Naive thymus-derived CD4-positive, alpha-beta T cell (primary cell): ENCODE measurements around the gene MAGOH. TPM values are rescaled to one million over a fixed set of nuclear protein-coding genes. Genes with fewer than 3 reads are reported as not detected.

ENCODE experiments used
- ATAC-seq: fragments of 150-1000 bp; cut with Tn5 transposase; 2 replicates; pipeline ENCODE4 v1.10.0; 2021; ENCODE audit warnings: mild to moderate bottlenecking, moderate library complexity
- CTCF ChIA-PET: fragments of 350-600 bp; sonication (Branson Sonifier 250); formaldehyde crosslinking; loops from one replicate; lab custom pipeline; 2021; ENCODE audit warnings: antibody characterized with exemption; lab: Charles Lee
- POLR2A ChIA-PET: fragments of 350-600 bp; sonication (Branson Sonifier 250); formaldehyde crosslinking; loops from one replicate; lab custom pipeline; 2021; ENCODE audit warnings: antibody characterized with exemption, inconsistent platforms; lab: Charles Lee
- DNase-seq, 9 donors: peaks; one replicate each; pipeline versions ENCODE4 v3.0.0 to v3.0.0-alpha.2; 2020 to 2022; ENCODE audit warnings: mixed read lengths in 1 of 9
- H3K27ac ChIP-seq: one replicate; pipeline ENCODE4 v1.7.0; 2013; ENCODE audit warnings: mild to moderate bottlenecking, low read depth, low read length, moderate library complexity
- H3K27me3 ChIP-seq, 2 donors: one replicate each; pipeline ENCODE4 v1.7.0; 2013; ENCODE audit warnings: low read length in 2 of 2, mild to moderate bottlenecking in 2 of 2, moderate library complexity in 2 of 2; ENCODE audit not compliant: control insufficient read depth in 2 of 2, insufficient read depth in 2 of 2
- H3K36me3 ChIP-seq, 3 experiments: 1 replicate in 2 of 3; 2 replicates in 1 of 3; pipeline ENCODE4 v1.7.0; 2013; ENCODE audit warnings: low read length in 3 of 3, mild to moderate bottlenecking in 3 of 3, moderate library complexity in 1 of 3; ENCODE audit not compliant: insufficient read depth in 3 of 3, control insufficient read depth in 2 of 3
- H3K4me1 ChIP-seq, 2 donors: one replicate each; pipeline ENCODE4 v1.7.0; 2013; ENCODE audit warnings: low read length in 2 of 2, mild to moderate bottlenecking in 2 of 2, moderate library complexity in 1 of 2; ENCODE audit not compliant: control insufficient read depth in 2 of 2, insufficient read depth in 2 of 2
- H3K4me3 ChIP-seq: 2 replicates; pipeline ENCODE4 v1.7.0; 2013; ENCODE audit warnings: mild to moderate bottlenecking, low read length
- H3K9me3 ChIP-seq, 3 experiments: 1 replicate in 2 of 3; 2 replicates in 1 of 3; pipeline ENCODE4 v1.7.0; 2013; ENCODE audit warnings: low read length in 3 of 3; ENCODE audit not compliant: control insufficient read depth in 2 of 3
- H3K27ac Mint-ChIP-seq, 9 donors: one replicate each; pipeline ENCODE4 v1.8.0; 2020 to 2022; ENCODE audit warnings: mixed read lengths in 9 of 9, mild to moderate bottlenecking in 8 of 9, moderate library complexity in 5 of 9, inconsistent platforms in 2 of 9
- H3K27me3 Mint-ChIP-seq, 5 donors: one replicate each; pipeline ENCODE4 v1.8.0; 2021 to 2022; ENCODE audit warnings: mixed read lengths in 5 of 5, mild to moderate bottlenecking in 1 of 5
- H3K36me3 Mint-ChIP-seq, 5 donors: one replicate each; pipeline ENCODE4 v1.8.0; 2020 to 2022; ENCODE audit warnings: mixed read lengths in 5 of 5, mild to moderate bottlenecking in 3 of 5, inconsistent platforms in 1 of 5
- H3K4me1 Mint-ChIP-seq, 7 donors: one replicate each; pipeline ENCODE4 v1.8.0; 2020 to 2022; ENCODE audit warnings: mixed read lengths in 7 of 7, mild to moderate bottlenecking in 3 of 7, inconsistent platforms in 1 of 7
- H3K4me3 Mint-ChIP-seq, 10 donors: one replicate each; pipeline ENCODE4 v1.8.0; 2020 to 2022; ENCODE audit warnings: mild to moderate bottlenecking in 10 of 10, mixed read lengths in 10 of 10, moderate library complexity in 6 of 10, inconsistent platforms in 2 of 10
- H3K9me3 Mint-ChIP-seq, 11 donors: one replicate each; pipeline ENCODE4 v1.8.0; 2020 to 2022; ENCODE audit warnings: mixed read lengths in 11 of 11, mild to moderate bottlenecking in 4 of 11, inconsistent platforms in 1 of 11, moderate library complexity in 1 of 11
- intact Hi-C, 2 donors: fragments of 100-400 bp; cut with micrococcal nuclease; formaldehyde crosslinking; loops; one replicate each; pipeline ENCODE4 v1.15.1; 2023
- polyA plus RNA-seq, 2 donors: library from polyadenylated mRNA; unstranded; fragments of 300-500 nt; fragmentation: Illumina TruSeq; gene quantifications; one replicate each; pipeline ENCODE4 v1.2.3, GENCODE V29; 2021
- total RNA-seq, 6 experiments: library from RNA in 5 of 6; stranded (reverse) in 5 of 6; gene quantifications; 1 replicate in 5 of 6; 2 replicates in 1 of 6; pipeline ENCODE4 v1.2.3 and lab custom pipeline; 2021 to 2026

The MAGOH gene
- total and polyA plus RNA-seq, 7 experiments from 2014 or later, result 37.7 to 108 (median 54.5) TPM

GRCh38 chr1:53256511-53257453, 18.5 kb upstream of the MAGOH start:
- Mint-ChIP-seq H3K4me3 (no peak overlapping the region), H3K27me3 (no peaks in the 10 kb centered on the region), H3K27ac (no peak overlapping the region), H3K9me3 (peaks cover 0 to 2% (median 0%) of the 10 kb centered on the region in 11 donors), H3K4me1 (no peaks in the 10 kb centered on the region), H3K36me3 (peaks cover 4 to 14% (median 7%) of the 10 kb centered on the region in 5 donors)
- Histone ChIP-seq H3K4me3 (no peak overlapping the region), H3K9me3 (no peaks in the 10 kb centered on the region), H3K36me3 (peaks cover 0 to 3% (median 0%) of the 10 kb centered on the region in 3 experiments), H3K4me1 (no peaks in the 10 kb centered on the region), H3K27ac (no peak overlapping the region), H3K27me3 (no peaks in the 10 kb centered on the region)
- intact Hi-C loops, result no loop called here
- CTCF ChIA-PET, result interaction anchor here (0.6 kb wide), 1 partner anchor 1461 kb away, joined by 3 read pairs; no protein-coding TSS in a partner anchor
- ATAC-seq (no peak), DNase-seq (no peak)
- POLR2A ChIA-PET, result no interaction called here

- H3K4me1 Mint-ChIP-seq, result peaks cover 0 to 1% (median 0%) of the 10 kb centered on the region in 7 donors
- peaks cover 0 to 5% (median 0%) of the 10 kb centered on the region in 3 experiments for H3K36me3 ChIP-seq
- H3K27ac ChIP-seq, result no peak overlapping the region
- H3K36me3 Mint-ChIP-seq, result peaks cover 0 to 22% (median 8%) of the 10 kb centered on the region in 5 donors
- DNase-seq, result no peak
- H3K27me3 Mint-ChIP-seq, result no peaks in the 10 kb centered on the region
- no peaks in the 10 kb centered on the region for H3K9me3 ChIP-seq
- H3K4me1 ChIP-seq, result no peaks in the 10 kb centered on the region
- H3K4me3 Mint-ChIP-seq, result no peak overlapping the region
- ATAC-seq, result no peak
- no peak overlapping the region for H3K4me3 ChIP-seq
- no peaks in the 10 kb centered on the region for H3K27me3 ChIP-seq
- intact Hi-C loops, result no loop called here
- CTCF ChIA-PET, result no interaction called here
- POLR2A ChIA-PET, result interaction anchor here (1.1 kb wide), 1 partner anchor 17 kb away, joined by 3 read pairs; the partner anchor contains the start of gene MAGOH
- H3K27ac Mint-ChIP-seq, result no peak overlapping the region
- peaks cover 0 to 2% (median 0%) of the 10 kb centered on the region in 11 donors for H3K9me3 Mint-ChIP-seq
Observed at GRCh38 chr1:53255031-53255430, 16.7 kb upstream of the MAGOH start.

- peaks cover 0 to 5% (median 0%) of the 10 kb centered on the region in 3 experiments for H3K36me3 ChIP-seq
- DNase-seq (no peak), ATAC-seq (no peak)
- no peak overlapping the region for H3K27ac Mint-ChIP-seq
- POLR2A ChIA-PET, result no interaction called here
- H3K27ac ChIP-seq, result no peak overlapping the region
- H3K27me3 ChIP-seq, result no peaks in the 10 kb centered on the region
- no peaks in the 10 kb centered on the region for H3K4me1 ChIP-seq
- H3K27me3 Mint-ChIP-seq, result no peaks in the 10 kb centered on the region
- intact Hi-C loops, result no loop called here
- peaks cover 0 to 2% (median 0%) of the 10 kb centered on the region in 11 donors for H3K9me3 Mint-ChIP-seq
- no peak overlapping the region for H3K4me3 ChIP-seq
- no peak overlapping the region for H3K4me3 Mint-ChIP-seq
- CTCF ChIA-PET, result no interaction called here
- peaks cover 0 to 28% (median 8%) of the 10 kb centered on the region in 5 donors for H3K36me3 Mint-ChIP-seq
- peaks cover 0 to 1% (median 0%) of the 10 kb centered on the region in 7 donors for H3K4me1 Mint-ChIP-seq
- H3K9me3 ChIP-seq, result no peaks in the 10 kb centered on the region
Observed at GRCh38 chr1:53254011-53254640, 15.8 kb upstream of the MAGOH start.

- Histone ChIP-seq H3K4me3 (no peak overlapping the region), H3K27me3 (no peaks in the 10 kb centered on the region), H3K4me1 (no peaks in the 10 kb centered on the region), H3K27ac (no peak overlapping the region), H3K9me3 (no peaks in the 10 kb centered on the region), H3K36me3 (peaks cover 0 to 5% (median 0%) of the 10 kb centered on the region in 3 experiments)
- H3K27ac Mint-ChIP-seq, result no peak overlapping the region
- DNase-seq (no peak), ATAC-seq (no peak)
- H3K4me1 Mint-ChIP-seq, result peaks cover 0 to 1% (median 0%) of the 10 kb centered on the region in 7 donors
- no peaks in the 10 kb centered on the region for H3K27me3 Mint-ChIP-seq
- no peak overlapping the region for H3K4me3 Mint-ChIP-seq
- ChIA-PET POLR2A (no interaction called here), CTCF (no interaction called here)
- H3K9me3 Mint-ChIP-seq, result peaks cover 0 to 2% (median 0%) of the 10 kb centered on the region in 11 donors
- peaks cover 0 to 25% (median 8%) of the 10 kb centered on the region in 5 donors for H3K36me3 Mint-ChIP-seq
- intact Hi-C loops, result no loop called here
Observed at GRCh38 chr1:53250325-53250724, 12.0 kb upstream of the MAGOH start.

- Histone ChIP-seq H3K4me3 (no peak overlapping the region), H3K36me3 (peaks cover 0 to 5% (median 0%) of the 10 kb centered on the region in 3 experiments), H3K27ac (no peak overlapping the region), H3K27me3 (no peaks in the 10 kb centered on the region), H3K9me3 (no peaks in the 10 kb centered on the region), H3K4me1 (no peaks in the 10 kb centered on the region)
- Mint-ChIP-seq H3K4me1 (peaks cover 0 to 1% (median 0%) of the 10 kb centered on the region in 7 donors), H3K27ac (no peak overlapping the region), H3K9me3 (peaks cover 0 to 2% (median 0%) of the 10 kb centered on the region in 11 donors), H3K36me3 (peaks cover 0 to 24% (median 8%) of the 10 kb centered on the region in 5 donors), H3K4me3 (no peak overlapping the region), H3K27me3 (no peaks in the 10 kb centered on the region)
- intact Hi-C loops, result no loop called here
- POLR2A ChIA-PET, result no interaction called here
- no peak for ATAC-seq
- CTCF ChIA-PET, result no interaction called here
- no peak for DNase-seq
Observed at GRCh38 chr1:53249706-53250105, 11.4 kb upstream of the MAGOH start.

GRCh38 chr1:53246261-53247134, 8.2 kb upstream of the MAGOH start:
- ATAC-seq (no peak), DNase-seq (no peak)
- no peaks in the 10 kb centered on the region for H3K27me3 Mint-ChIP-seq
- Histone ChIP-seq H3K4me3 (no peak overlapping the region), H3K9me3 (no peaks in the 10 kb centered on the region), H3K4me1 (no peaks in the 10 kb centered on the region), H3K36me3 (peaks cover 0 to 5% (median 0%) of the 10 kb centered on the region in 3 experiments), H3K27me3 (no peaks in the 10 kb centered on the region), H3K27ac (no peak overlapping the region)
- ChIA-PET CTCF (no interaction called here), POLR2A (no interaction called here)
- H3K4me3 Mint-ChIP-seq, result no peak overlapping the region
- H3K36me3 Mint-ChIP-seq, result peaks cover 0 to 23% (median 8%) of the 10 kb centered on the region in 5 donors
- H3K4me1 Mint-ChIP-seq, result peaks cover 0 to 1% (median 0%) of the 10 kb centered on the region in 7 donors
- no peak overlapping the region for H3K27ac Mint-ChIP-seq
- intact Hi-C loops, result no loop called here
- no peaks in the 10 kb centered on the region for H3K9me3 Mint-ChIP-seq
